CD14-positive monocyte (primary cell): ENCODE measurements around the gene SNRPD2. TPM values are rescaled to one million over a fixed set of nuclear protein-coding genes. Genes with fewer than 3 reads are reported as not detected.

Experiments used
- DNase-seq, 3 donors: peaks; one replicate each; pipeline ENCODE4 v3.0.0-alpha.2; 2011 to 2022
- H2AFZ ChIP-seq: 2 replicates; pipeline ENCODE4 v1.6.0; 2012; ENCODE audit warnings: mild to moderate bottlenecking, low read depth, low read length, inconsistent platforms; ENCODE audit not compliant: insufficient read depth, poor library complexity, severe bottlenecking
- H3K27ac ChIP-seq, 2 donors: 1 replicate in 1 of 2; 2 replicates in 1 of 2; pipeline ENCODE4 v1.5.1; 2012 to 2013; ENCODE audit warnings: low read length in 2 of 2, control low read depth in 1 of 2, inconsistent platforms in 1 of 2, low read depth in 1 of 2, mild to moderate bottlenecking in 1 of 2
- H3K27me3 ChIP-seq, 2 donors: one replicate each; pipeline versions ENCODE4 v1.6.0 to v1.6.1; 2011 to 2013; ENCODE audit warnings: low read length in 2 of 2; ENCODE audit not compliant: control insufficient read depth in 2 of 2, insufficient read depth in 2 of 2
- H3K36me3 ChIP-seq, 2 donors: replicated peaks in 1 of 2; 1 replicate in 1 of 2; 2 replicates in 1 of 2; pipeline versions ENCODE4 v1.5.1 to v1.6.1; 2012 to 2013; ENCODE audit warnings: low read length in 2 of 2, control low read depth in 1 of 2, inconsistent platforms in 1 of 2, mild to moderate bottlenecking in 1 of 2; ENCODE audit not compliant: insufficient read depth in 2 of 2, control insufficient read depth in 1 of 2
- H3K4me1 ChIP-seq, 2 donors: 1 replicate in 1 of 2; 2 replicates in 1 of 2; pipeline versions ENCODE4 v1.5.1 to v1.6.1; 2012 to 2013; ENCODE audit warnings: low read length in 2 of 2, control low read depth in 1 of 2, inconsistent platforms in 1 of 2, mild to moderate bottlenecking in 1 of 2, moderate library complexity in 1 of 2; ENCODE audit not compliant: insufficient read depth in 2 of 2, control insufficient read depth in 1 of 2
- H3K4me2 ChIP-seq: replicated peaks from 2 replicates; pipeline ENCODE3; 2012; ENCODE audit warnings: low read length, moderate library complexity, mild to moderate bottlenecking; ENCODE audit not compliant: poor library complexity, severe bottlenecking; ENCODE audit errors: extremely low read depth
- H3K4me3 ChIP-seq, 3 experiments: fragments of 200-600 bp in 1 of 3; sonication (generic) in 1 of 3; replicated peaks in 1 of 3; 1 replicate in 2 of 3; 2 replicates in 1 of 3; pipeline ENCODE4 v1.5.1; 2011 to 2013; ENCODE audit warnings: low read length in 3 of 3, mild to moderate bottlenecking in 3 of 3, control low read depth in 2 of 3, low read depth in 2 of 3, inconsistent platforms in 1 of 3, moderate library complexity in 1 of 3
- H3K79me2 ChIP-seq: 2 replicates; pipeline ENCODE4 v1.6.0; 2012; ENCODE audit warnings: mild to moderate bottlenecking, control low read depth, inconsistent platforms, low read length, moderate library complexity; ENCODE audit not compliant: insufficient read depth
- H3K9ac ChIP-seq: 2 replicates; pipeline ENCODE4 v1.6.0; 2017; ENCODE audit warnings: low read length, mild to moderate bottlenecking; ENCODE audit not compliant: insufficient read depth, poor library complexity, severe bottlenecking
- H3K9me3 ChIP-seq, 2 donors: replicated peaks in 1 of 2; 1 replicate in 1 of 2; 2 replicates in 1 of 2; pipeline versions ENCODE4 v1.5.1 to v1.6.1; 2012 to 2013; ENCODE audit warnings: low read length in 2 of 2, control low read depth in 1 of 2; ENCODE audit not compliant: control insufficient read depth in 1 of 2, insufficient read depth in 1 of 2
- H4K20me1 ChIP-seq: 2 replicates; pipeline ENCODE4 v1.6.0; 2012; ENCODE audit warnings: mild to moderate bottlenecking, low read length, control low read depth, moderate library complexity; ENCODE audit not compliant: insufficient read depth
- H3K27ac Mint-ChIP-seq, 7 donors: one replicate each; pipeline ENCODE4 v1.8.0; 2020; ENCODE audit warnings: mild to moderate bottlenecking in 7 of 7, mixed read lengths in 7 of 7, moderate library complexity in 6 of 7, inconsistent platforms in 2 of 7
- H3K27me3 Mint-ChIP-seq, 3 donors: one replicate each; pipeline ENCODE4 v1.8.0; 2021 to 2022; ENCODE audit warnings: low read depth in 3 of 3, mild to moderate bottlenecking in 3 of 3, mixed read lengths in 3 of 3, moderate library complexity in 3 of 3, inconsistent platforms in 1 of 3
- H3K36me3 Mint-ChIP-seq, 2 donors: one replicate each; pipeline ENCODE4 v1.8.0; 2020; ENCODE audit warnings: mixed read lengths in 2 of 2, inconsistent platforms in 1 of 2, mild to moderate bottlenecking in 1 of 2
- H3K4me1 Mint-ChIP-seq: one replicate; pipeline ENCODE4 v1.8.0; 2020; ENCODE audit warnings: mild to moderate bottlenecking, mixed read lengths
- H3K4me3 Mint-ChIP-seq, 2 donors: one replicate each; pipeline ENCODE4 v1.8.0; 2020; ENCODE audit warnings: mild to moderate bottlenecking in 2 of 2, mixed read lengths in 2 of 2, moderate library complexity in 1 of 2
- H3K9me3 Mint-ChIP-seq, 7 donors: one replicate each; pipeline ENCODE4 v1.8.0; 2020 to 2022; ENCODE audit warnings: mixed read lengths in 7 of 7, mild to moderate bottlenecking in 6 of 7, moderate library complexity in 6 of 7, inconsistent platforms in 2 of 7
- WGBS: methylation state at CpG from one replicate; pipeline ENCODE4 v1.1.5; 2013; ENCODE audit warnings: missing lambda C conversion rate; ENCODE audit not compliant: insufficient coverage; 5-methylcytosine and 5-hydroxymethylcytosine counted together
- intact Hi-C, 2 donors: fragments of 100-400 bp; cut with micrococcal nuclease; formaldehyde crosslinking; loops; one replicate each; pipeline versions ENCODE4 v1.15.0 to v1.15.1; 2023
- polyA plus RNA-seq, 3 donors: library from polyadenylated mRNA; depleted of rRNA in 1 of 3; unstranded in 2 of 3; stranded (reverse) in 1 of 3; fragments of 300-500 nt in 2 of 3; fragments of >200 nt in 1 of 3; fragmentation: Illumina TruSeq in 2 of 3; gene quantifications; 1 replicate in 2 of 3; 2 replicates in 1 of 3; pipeline ENCODE4 v1.2.3, GENCODE V29; 2012 to 2021
- TF ChIP-seq, protein P1 (sequence below): fragments of 200-600 bp; IDR thresholded peaks from one replicate; pipeline ENCODE4 v1.8.0; 2022; ENCODE audit warnings: antibody characterized with exemption, mild to moderate bottlenecking

Gene SNRPD2
- polyA plus RNA-seq, 3 donors: 251 to 516 (median 491) TPM

DNA sequence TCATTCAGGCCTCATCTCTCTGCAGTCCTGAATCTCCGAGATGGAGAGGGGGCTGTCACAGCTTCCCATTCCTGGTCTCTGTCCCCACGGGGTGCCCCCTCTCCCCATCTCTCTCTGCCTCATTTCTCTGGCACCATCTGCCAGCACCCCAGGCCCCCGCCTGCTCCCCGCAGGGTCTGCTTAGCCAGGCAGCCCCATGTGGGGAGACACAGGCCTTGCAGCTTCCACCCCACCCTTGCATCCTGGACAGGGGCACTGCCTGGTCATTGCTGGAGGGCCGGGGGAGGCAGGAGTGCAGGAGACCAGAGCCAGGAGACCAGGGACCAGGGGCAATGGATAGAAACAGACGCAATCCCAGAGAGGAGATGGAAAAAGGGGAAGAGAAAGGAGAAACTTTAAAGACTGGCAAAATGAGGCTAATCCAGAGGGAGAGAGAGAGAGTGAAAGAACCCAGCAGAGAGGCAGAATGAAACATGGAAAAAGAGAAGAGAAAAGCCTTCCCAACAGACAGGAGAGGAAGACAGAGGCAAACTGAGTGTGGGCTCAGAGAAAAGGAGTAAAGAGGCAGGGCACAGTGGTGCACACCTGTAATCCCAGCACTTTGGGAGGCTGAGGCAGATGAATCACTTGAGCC is 32.5 kb downstream of the SNRPD2 start:
- H3K79me2 ChIP-seq: no peaks in the 10 kb centered on the region
- Mint-ChIP-seq H3K36me3 (no peaks in the 10 kb centered on the region), H3K4me3 (no peak overlapping the region), H3K4me1 (peaks cover 5% of the 10 kb centered on the region), H3K27ac (no peak overlapping the region), H3K27me3 (peaks cover 11 to 41% (median 19%) of the 10 kb centered on the region in 3 donors), H3K9me3 (peaks cover 0 to 4% (median 0%) of the 10 kb centered on the region in 7 donors)
- no peaks in the 10 kb centered on the region for H3K9me3 ChIP-seq
- no peak overlapping the region for H2AFZ ChIP-seq
- peaks cover 0 to 5% of the 10 kb centered on the region in 2 donors for H3K4me1 ChIP-seq
- intact Hi-C loops: no loop called here
- H4K20me1 ChIP-seq: no peaks in the 10 kb centered on the region
- DNase-seq: no peak
- no peaks in the 10 kb centered on the region for H3K27me3 ChIP-seq
- no peak overlapping the region for H3K27ac ChIP-seq
- H3K9ac ChIP-seq: no peak overlapping the region
- H3K4me2 ChIP-seq: no peak overlapping the region
- H3K4me3 ChIP-seq: no peak overlapping the region
- TF ChIP-seq, protein P1, sequence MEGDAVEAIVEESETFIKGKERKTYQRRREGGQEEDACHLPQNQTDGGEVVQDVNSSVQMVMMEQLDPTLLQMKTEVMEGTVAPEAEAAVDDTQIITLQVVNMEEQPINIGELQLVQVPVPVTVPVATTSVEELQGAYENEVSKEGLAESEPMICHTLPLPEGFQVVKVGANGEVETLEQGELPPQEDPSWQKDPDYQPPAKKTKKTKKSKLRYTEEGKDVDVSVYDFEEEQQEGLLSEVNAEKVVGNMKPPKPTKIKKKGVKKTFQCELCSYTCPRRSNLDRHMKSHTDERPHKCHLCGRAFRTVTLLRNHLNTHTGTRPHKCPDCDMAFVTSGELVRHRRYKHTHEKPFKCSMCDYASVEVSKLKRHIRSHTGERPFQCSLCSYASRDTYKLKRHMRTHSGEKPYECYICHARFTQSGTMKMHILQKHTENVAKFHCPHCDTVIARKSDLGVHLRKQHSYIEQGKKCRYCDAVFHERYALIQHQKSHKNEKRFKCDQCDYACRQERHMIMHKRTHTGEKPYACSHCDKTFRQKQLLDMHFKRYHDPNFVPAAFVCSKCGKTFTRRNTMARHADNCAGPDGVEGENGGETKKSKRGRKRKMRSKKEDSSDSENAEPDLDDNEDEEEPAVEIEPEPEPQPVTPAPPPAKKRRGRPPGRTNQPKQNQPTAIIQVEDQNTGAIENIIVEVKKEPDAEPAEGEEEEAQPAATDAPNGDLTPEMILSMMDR: no peak
- WGBS: 78% methylated on average over 5 of the region's 6 CpGs
- no peaks in the 10 kb centered on the region for H3K36me3 ChIP-seq

GRCh38 chr19:45657520-45658167 is 34.1 kb downstream of the SNRPD2 start:
- H3K4me2 ChIP-seq: no peak overlapping the region
- Mint-ChIP-seq H3K4me1 (no peaks in the 10 kb centered on the region), H3K27me3 (peaks cover 11 to 35% (median 21%) of the 10 kb centered on the region in 3 donors), H3K4me3 (no peak overlapping the region), H3K36me3 (no peaks in the 10 kb centered on the region), H3K27ac (peak overlapping the region in 1 of 7 donors; percentile 32), H3K9me3 (peaks cover 0 to 1% (median 0%) of the 10 kb centered on the region in 7 donors)
- no peaks in the 10 kb centered on the region for H3K4me1 ChIP-seq
- DNase-seq: no peak
- no peak overlapping the region for H3K27ac ChIP-seq
- no peak overlapping the region for H3K9ac ChIP-seq
- H3K4me3 ChIP-seq: no peak overlapping the region
- H3K27me3 ChIP-seq: no peaks in the 10 kb centered on the region
- H3K36me3 ChIP-seq: no peaks in the 10 kb centered on the region
- intact Hi-C loops: no loop called here
- 55% methylated on average over 6 of the region's 14 CpGs for WGBS
- H2AFZ ChIP-seq: no peak overlapping the region
- TF ChIP-seq, protein P1: no peak
- H4K20me1 ChIP-seq: no peaks in the 10 kb centered on the region
- no peaks in the 10 kb centered on the region for H3K79me2 ChIP-seq
- H3K9me3 ChIP-seq: no peaks in the 10 kb centered on the region
